Activated T-helper 2 cell treated with anti-CD3 and anti-CD28 coated beads, Interferon-gamma antibody, Interleukin-2, Interleukin-4, amounts not matched to agents 10 μg/mL and 5 μg/mL and 100 μg/mL, durations not matched to agents 14 hours and 24 hours and 36 hours (primary cell): ENCODE data around the gene FXYD6. TPM values are rescaled to one million over a fixed set of nuclear protein-coding genes. Genes with fewer than 3 reads are reported as not detected.
A peak's percentile ranks its signal among the peaks of the same experiment; 100 is the strongest.

Experiments used
- DNase-seq: peaks from one replicate; pipeline ENCODE4 v3.0.0; 2021; ENCODE audit warnings: low spot score
- H3K27ac Mint-ChIP-seq: one replicate; pipeline ENCODE4 v1.8.0; 2021; ENCODE audit warnings: mixed read lengths
- H3K27me3 Mint-ChIP-seq: one replicate; pipeline ENCODE4 v1.8.0; 2021; ENCODE audit warnings: low read depth, mixed read lengths
- H3K36me3 Mint-ChIP-seq: one replicate; pipeline ENCODE4 v1.8.0; 2021; ENCODE audit warnings: low read depth, mixed read lengths
- H3K4me1 Mint-ChIP-seq: one replicate; pipeline ENCODE4 v1.8.0; 2021; ENCODE audit warnings: low read depth, mixed read lengths
- H3K4me3 Mint-ChIP-seq: one replicate; pipeline ENCODE4 v1.8.0; 2021; ENCODE audit warnings: low read depth, mild to moderate bottlenecking, moderate library complexity, mixed read lengths
- H3K9me3 Mint-ChIP-seq: one replicate; pipeline ENCODE4 v1.8.0; 2021; ENCODE audit warnings: mixed read lengths
- intact Hi-C: fragments of 100-400 bp; cut with micrococcal nuclease; formaldehyde crosslinking; loops from one replicate; pipeline ENCODE4 v1.15.1; 2023
- total RNA-seq: library from RNA; stranded (reverse); gene quantifications from 2 replicates; pipeline ENCODE4 v1.2.3, GENCODE V29; 2022

FXYD6 gene
- total RNA-seq, 1 donor from 2014 or later, result 0.11 TPM

- no peaks in the 10 kb centered on the region for H3K36me3 Mint-ChIP-seq
- H3K4me1 Mint-ChIP-seq, result peaks cover 31% of the 10 kb centered on the region
- H3K27ac Mint-ChIP-seq, result peak overlapping the region; percentile 49
- H3K9me3 Mint-ChIP-seq, result no peaks in the 10 kb centered on the region
- intact Hi-C loops, result loop anchor here (2.0 kb wide), 1 partner anchor 229 kb away; no protein-coding TSS in a partner anchor
- H3K4me3 Mint-ChIP-seq, result no peak overlapping the region
- no peaks in the 10 kb centered on the region for H3K27me3 Mint-ChIP-seq
- no peak for DNase-seq
Observed at GRCh38 chr11:117823294-117823945, 53.0 kb downstream of the FXYD6 start.

DNA sequence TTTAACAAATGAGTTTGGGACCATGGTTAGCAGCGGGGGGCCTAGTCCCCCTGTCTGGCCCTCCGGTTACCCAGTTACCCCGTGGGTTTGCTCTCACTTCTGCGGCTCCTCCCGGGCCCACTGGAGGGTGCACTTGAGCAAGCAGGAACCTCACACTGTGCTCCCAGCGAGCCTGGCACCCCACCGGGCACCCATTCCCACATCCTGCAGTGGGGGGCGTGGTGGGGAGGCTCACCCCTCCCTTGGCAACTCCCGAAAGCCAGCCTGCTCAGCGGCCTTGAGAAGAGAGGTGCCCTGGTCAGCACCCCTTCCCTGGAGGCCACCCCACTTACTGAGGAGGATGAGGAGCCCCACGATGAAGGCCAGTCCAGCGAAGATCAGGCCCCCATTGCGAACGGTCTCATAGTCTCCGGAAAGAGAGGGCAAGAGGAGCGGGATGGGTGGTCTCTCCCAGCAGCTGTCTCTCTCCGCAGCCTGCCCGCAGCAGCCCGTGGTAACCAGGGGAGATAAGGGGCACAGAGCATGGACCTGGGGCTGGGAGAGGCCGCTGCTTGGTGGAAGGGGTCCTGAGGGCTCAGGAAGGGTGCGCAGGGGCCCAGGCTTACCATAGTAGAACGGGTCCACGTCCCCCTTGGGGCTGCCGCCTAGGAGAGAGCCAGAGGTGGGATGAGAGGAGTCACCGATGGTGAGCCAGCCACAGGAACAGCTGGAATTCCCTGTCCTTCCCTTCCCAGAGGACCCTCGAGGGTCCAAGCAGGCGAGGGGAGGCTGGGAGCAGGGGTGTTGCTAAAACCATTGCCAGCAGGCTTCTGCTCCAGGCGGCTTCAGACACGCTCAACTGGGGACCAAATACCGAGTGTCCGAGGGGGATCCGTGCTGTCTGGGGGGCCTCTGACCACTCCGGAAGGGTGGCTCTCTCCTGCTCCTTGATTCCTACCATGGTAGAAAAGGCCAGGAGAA is 54.1 kb downstream of the FXYD6 start:
- Mint-ChIP-seq H3K4me1 (peaks cover 36% of the 10 kb centered on the region), H3K4me3 (no peak overlapping the region), H3K27me3 (no peaks in the 10 kb centered on the region), H3K27ac (no peak overlapping the region), H3K36me3 (no peaks in the 10 kb centered on the region), H3K9me3 (no peaks in the 10 kb centered on the region)
- no peak for DNase-seq
- intact Hi-C loops, result loop anchor here (2.0 kb wide), 1 partner anchor 230 kb away; no protein-coding TSS in a partner anchor

- H3K27ac Mint-ChIP-seq, result no peak overlapping the region
- H3K4me1 Mint-ChIP-seq, result peaks cover 42% of the 10 kb centered on the region
- H3K9me3 Mint-ChIP-seq, result no peaks in the 10 kb centered on the region
- H3K36me3 Mint-ChIP-seq, result no peaks in the 10 kb centered on the region
- intact Hi-C loops, result no loop called here
- no peak overlapping the region for H3K4me3 Mint-ChIP-seq
- no peaks in the 10 kb centered on the region for H3K27me3 Mint-ChIP-seq
- DNase-seq, result no peak
Observed at GRCh38 chr11:117821431-117821830, 55.0 kb downstream of the FXYD6 start.

GRCh38 chr11:117820516-117820915 is 55.9 kb downstream of the FXYD6 start:
- Mint-ChIP-seq H3K9me3 (no peaks in the 10 kb centered on the region), H3K27me3 (no peaks in the 10 kb centered on the region), H3K36me3 (no peaks in the 10 kb centered on the region), H3K4me1 (peaks cover 49% of the 10 kb centered on the region), H3K27ac (no peak overlapping the region), H3K4me3 (no peak overlapping the region)
- no peak for DNase-seq
- intact Hi-C loops, result no loop called here

- no peaks in the 10 kb centered on the region for H3K9me3 Mint-ChIP-seq
Observed at GRCh38 chr11:117820071-117820470, 56.4 kb downstream of the FXYD6 start.

GRCh38 chr11:117819096-117820040 is 57.1 kb downstream of the FXYD6 start:
- no peaks in the 10 kb centered on the region for H3K9me3 Mint-ChIP-seq
- DNase-seq, result no peak

More at GRCh38 chr11:117820071-117820470, 56.4 kb downstream of the FXYD6 start:
- Mint-ChIP-seq H3K36me3 (no peaks in the 10 kb centered on the region), H3K27me3 (no peaks in the 10 kb centered on the region), H3K27ac (peak overlapping the region; percentile 4), H3K4me1 (peaks cover 53% of the 10 kb centered on the region), H3K4me3 (no peak overlapping the region)
- DNase-seq, result no peak
- intact Hi-C loops, result no loop called here

DNA sequence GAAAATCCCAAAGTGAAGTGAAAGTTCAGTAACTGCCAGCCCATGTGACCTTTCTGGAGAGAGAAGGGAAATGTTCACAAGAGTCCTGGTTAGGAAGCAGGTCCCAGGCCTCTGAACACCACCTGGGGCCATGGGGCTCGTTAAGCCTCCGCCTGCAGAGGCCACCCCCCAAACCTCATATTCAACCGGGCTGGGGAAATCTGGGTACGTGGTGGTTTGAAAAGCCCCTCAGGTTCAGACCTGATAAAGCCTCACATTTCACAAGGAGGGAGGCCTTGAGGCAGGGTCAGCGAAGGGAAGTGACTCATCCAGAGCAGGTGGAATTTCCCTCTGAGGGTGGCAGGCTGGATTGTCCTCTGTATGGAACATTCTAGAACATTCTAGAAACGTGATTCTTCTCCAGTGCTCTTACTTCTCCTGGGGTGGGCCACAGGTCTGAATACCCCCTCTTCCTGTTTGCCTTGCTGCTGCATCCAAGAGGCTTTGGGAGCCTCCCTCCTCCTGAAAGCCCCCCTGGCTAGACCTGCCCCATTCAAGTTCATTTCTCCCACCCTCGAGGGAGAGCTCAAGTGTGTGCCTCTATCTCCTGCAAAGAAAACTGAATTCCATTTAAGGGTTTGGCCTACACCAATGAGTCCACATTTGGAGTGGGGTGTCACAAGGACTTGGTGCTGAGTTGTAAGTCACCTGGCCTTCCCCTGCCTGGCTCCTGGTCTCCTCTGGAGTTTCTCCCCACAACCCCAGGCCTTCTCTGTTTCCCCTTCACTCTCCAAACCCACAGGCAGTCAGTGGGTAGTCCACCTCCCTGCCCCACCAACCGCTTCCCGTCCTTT is 58.2 kb downstream of the FXYD6 start:
- H3K27ac Mint-ChIP-seq, result peak overlapping the region; percentile 96
- no peaks in the 10 kb centered on the region for H3K36me3 Mint-ChIP-seq
- intact Hi-C loops, result loop anchor here (2.0 to 5.0 kb wide), 3 partner anchors 129 to 586 kb away; partner anchors contain the start of genes PCSK7 and RNF214
- no peak for DNase-seq
- H3K9me3 Mint-ChIP-seq, result no peaks in the 10 kb centered on the region
- peaks cover 59% of the 10 kb centered on the region for H3K4me1 Mint-ChIP-seq
- H3K4me3 Mint-ChIP-seq, result no peak overlapping the region
- no peaks in the 10 kb centered on the region for H3K27me3 Mint-ChIP-seq

More at GRCh38 chr11:117819096-117820040, 57.1 kb downstream of the FXYD6 start:
- no peaks in the 10 kb centered on the region for H3K27me3 Mint-ChIP-seq
- no peaks in the 10 kb centered on the region for H3K36me3 Mint-ChIP-seq
- H3K4me1 Mint-ChIP-seq, result peaks cover 57% of the 10 kb centered on the region
- H3K4me3 Mint-ChIP-seq, result no peak overlapping the region
- peak overlapping the region; percentile 96 for H3K27ac Mint-ChIP-seq
- intact Hi-C loops, result loop anchor here (2.0 to 5.0 kb wide), 3 partner anchors 127 to 587 kb away; partner anchors contain the start of genes PCSK7 and RNF214

DNA sequence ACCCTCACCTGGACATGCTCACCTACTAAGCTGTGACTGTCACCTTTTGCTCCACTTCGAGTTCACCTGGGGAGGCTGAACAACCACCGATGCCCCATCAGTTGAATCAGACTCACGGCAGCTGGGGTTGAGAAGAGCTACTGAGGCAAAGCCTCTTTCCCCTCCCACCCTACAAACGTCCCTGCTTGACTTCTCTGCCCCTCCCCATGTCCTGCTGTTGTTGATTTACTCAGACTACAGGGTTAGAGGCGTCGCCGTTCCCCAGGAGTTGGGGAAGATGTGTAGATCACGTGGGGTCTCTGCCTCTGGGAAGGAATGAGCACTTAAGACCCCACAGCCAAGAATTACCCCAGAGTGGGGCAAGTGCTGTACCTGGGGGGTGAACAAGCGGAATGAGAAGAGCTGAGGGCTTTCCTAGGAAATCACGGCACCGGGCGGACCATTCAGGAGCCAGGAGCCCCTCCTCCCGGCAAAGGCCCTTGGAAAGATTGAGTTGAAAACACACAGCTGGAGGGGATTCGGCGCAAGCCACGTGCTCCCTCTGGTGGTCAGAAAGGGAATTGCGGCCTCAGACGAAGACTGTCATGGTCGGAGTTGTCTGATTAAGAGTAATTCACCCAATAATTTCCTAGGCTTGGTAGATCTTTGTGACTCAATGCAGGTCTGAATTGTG is 59.0 kb downstream of the FXYD6 start:
- peak overlapping the region; percentile 55 for H3K4me3 Mint-ChIP-seq
- peak overlapping the region; percentile 96 for H3K27ac Mint-ChIP-seq
- DNase-seq, result peak; percentile 78
- H3K9me3 Mint-ChIP-seq, result no peaks in the 10 kb centered on the region
- H3K4me1 Mint-ChIP-seq, result peaks cover 56% of the 10 kb centered on the region
- H3K36me3 Mint-ChIP-seq, result no peaks in the 10 kb centered on the region
- intact Hi-C loops, result loop anchor here (1.0 to 5.0 kb wide), 4 partner anchors 8 to 585 kb away; partner anchors contain the start of genes PCSK7 and RNF214
- no peaks in the 10 kb centered on the region for H3K27me3 Mint-ChIP-seq

GRCh38 chr11:117816846-117817367 is 59.6 kb downstream of the FXYD6 start:
- no peaks in the 10 kb centered on the region for H3K36me3 Mint-ChIP-seq
- no peaks in the 10 kb centered on the region for H3K27me3 Mint-ChIP-seq
- H3K4me3 Mint-ChIP-seq, result peak overlapping the region; percentile 55
- no peak for DNase-seq
- peak overlapping the region; percentile 96 for H3K27ac Mint-ChIP-seq
- H3K9me3 Mint-ChIP-seq, result no peaks in the 10 kb centered on the region
- peaks cover 55% of the 10 kb centered on the region for H3K4me1 Mint-ChIP-seq
- intact Hi-C loops, result loop anchor here (1.0 to 5.0 kb wide), 3 partner anchors 8 to 585 kb away; partner anchors contain the start of genes PCSK7 and RNF214

DNA sequence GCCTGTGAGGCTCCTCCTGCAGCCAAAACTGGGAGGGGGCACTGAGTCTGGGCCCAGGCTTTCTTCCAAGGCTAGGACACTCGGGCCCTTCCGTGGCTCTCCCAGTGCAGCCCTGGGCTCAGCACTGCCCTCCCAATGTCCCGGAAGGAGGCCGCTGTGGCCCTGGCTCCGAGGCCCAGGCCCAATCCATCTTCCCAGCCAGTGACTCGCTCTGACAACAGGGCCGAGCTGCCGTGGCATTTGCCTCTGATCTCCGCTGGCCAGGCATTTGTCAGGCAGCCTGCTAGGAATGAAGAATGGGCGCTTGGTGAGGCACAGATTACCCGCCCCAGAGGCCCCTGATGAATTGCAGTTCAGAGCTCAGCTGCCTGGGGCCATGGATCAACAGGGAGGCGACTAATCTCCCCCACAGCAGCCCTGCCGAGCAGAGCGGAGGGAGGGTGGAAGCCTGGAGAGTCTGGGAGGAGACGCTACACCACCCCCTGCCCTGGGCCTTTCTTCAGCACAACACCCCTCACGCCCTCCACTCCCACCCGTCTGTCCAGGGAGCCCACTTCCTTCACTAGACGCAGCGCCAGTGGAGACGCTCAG is 60.2 kb downstream of the FXYD6 start:
- DNase-seq, result no peak
- intact Hi-C loops, result loop anchor here (5.0 kb wide), 2 partner anchors 389 to 584 kb away; partner anchors contain the start of genes PCSK7 and RNF214
- Mint-ChIP-seq H3K36me3 (no peaks in the 10 kb centered on the region), H3K27ac (peak overlapping the region; percentile 89), H3K4me3 (peak overlapping the region; percentile 19), H3K9me3 (no peaks in the 10 kb centered on the region), H3K27me3 (peaks cover 2% of the 10 kb centered on the region), H3K4me1 (peaks cover 53% of the 10 kb centered on the region)
